ENCODE measurements around the gene ZNF511.

DNA sequence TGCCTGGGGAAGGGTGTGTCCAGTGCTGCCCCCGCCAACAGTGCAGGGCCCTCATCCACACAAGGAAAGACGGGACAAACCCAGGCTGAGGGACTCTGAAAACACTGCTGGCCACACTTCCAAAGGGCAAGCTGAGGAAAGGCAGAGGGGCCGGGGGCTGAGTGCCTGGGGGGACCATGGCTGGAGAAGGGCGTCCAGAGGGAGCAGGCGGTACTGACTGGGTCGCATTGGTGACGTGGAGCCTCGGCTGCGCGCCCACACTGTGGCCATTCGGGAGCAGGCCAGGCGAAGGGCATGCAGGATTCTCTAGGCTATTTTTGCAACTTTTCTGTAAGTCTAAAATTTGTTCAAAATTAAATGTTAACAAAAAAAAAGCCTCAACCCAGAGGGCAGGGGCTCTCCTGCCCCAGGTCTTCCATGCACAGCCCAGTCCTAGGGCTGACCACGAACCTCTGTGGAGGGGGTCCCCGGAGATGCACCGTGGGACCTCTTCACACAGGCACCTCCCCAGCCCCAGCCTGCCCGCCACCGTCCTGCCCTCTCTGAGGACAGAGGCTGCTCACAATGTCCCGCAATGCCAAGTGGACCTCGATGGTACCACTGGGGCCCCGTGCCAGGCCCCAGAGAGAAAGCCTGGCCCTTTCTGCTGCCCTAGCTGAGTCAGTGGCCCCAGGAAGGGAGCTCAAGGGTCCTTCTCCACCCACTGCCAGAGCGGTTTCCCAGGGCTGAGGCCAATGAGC lies 42.5 kb upstream of the ZNF511 start:
- TF ChIP-seq, protein P1, sequence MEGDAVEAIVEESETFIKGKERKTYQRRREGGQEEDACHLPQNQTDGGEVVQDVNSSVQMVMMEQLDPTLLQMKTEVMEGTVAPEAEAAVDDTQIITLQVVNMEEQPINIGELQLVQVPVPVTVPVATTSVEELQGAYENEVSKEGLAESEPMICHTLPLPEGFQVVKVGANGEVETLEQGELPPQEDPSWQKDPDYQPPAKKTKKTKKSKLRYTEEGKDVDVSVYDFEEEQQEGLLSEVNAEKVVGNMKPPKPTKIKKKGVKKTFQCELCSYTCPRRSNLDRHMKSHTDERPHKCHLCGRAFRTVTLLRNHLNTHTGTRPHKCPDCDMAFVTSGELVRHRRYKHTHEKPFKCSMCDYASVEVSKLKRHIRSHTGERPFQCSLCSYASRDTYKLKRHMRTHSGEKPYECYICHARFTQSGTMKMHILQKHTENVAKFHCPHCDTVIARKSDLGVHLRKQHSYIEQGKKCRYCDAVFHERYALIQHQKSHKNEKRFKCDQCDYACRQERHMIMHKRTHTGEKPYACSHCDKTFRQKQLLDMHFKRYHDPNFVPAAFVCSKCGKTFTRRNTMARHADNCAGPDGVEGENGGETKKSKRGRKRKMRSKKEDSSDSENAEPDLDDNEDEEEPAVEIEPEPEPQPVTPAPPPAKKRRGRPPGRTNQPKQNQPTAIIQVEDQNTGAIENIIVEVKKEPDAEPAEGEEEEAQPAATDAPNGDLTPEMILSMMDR (IDR thresholded peaks at IDR 0.05), result no peak
- no peak for TF ChIP-seq ZFX (IDR thresholded peaks at IDR 0.05; ENCODE audit: borderline replicate concordance)
